Endothelial cell of umbilical vein (primary cell): ENCODE data around the gene KIAA2012. TPM values are rescaled to one million over a fixed set of nuclear protein-coding genes. Genes with fewer than 3 reads are reported as not detected.

ENCODE experiments used
- BruUV-seq: library from RNA; stranded (reverse); fragments of 400-500 nt; replicated peaks from 2 replicates; lab custom pipeline; 2021; lab: Mats Ljungman, UMichigan
- CTCF ChIA-PET: fragments of 300-600, 350-600 bp; sonication (Branson Sonifier 250); formaldehyde crosslinking; loops from one replicate; lab custom pipeline; 2021; ENCODE audit warnings: antibody characterized with exemption, inconsistent platforms; lab: Charles Lee
- POLR2A ChIA-PET: fragments of 300-600, 350-600 bp; sonication (Branson Sonifier 250); formaldehyde crosslinking; loops from one replicate; lab custom pipeline; 2021; ENCODE audit warnings: antibody characterized with exemption, inconsistent platforms; lab: Charles Lee
- DNase-seq: peaks from one replicate; pipeline ENCODE4 v3.0.0-alpha.2; 2011; ENCODE audit warnings: low read depth, low spot score
- FAIRE-seq: peaks from 2 replicates; lab custom pipeline; 2011; peaks lifted over from hg19 to GRCh38; lab: Jason Lieb, UNC
- H2AFZ ChIP-seq: 2 replicates; pipeline ENCODE4 v1.6.0; 2012; ENCODE audit warnings: low read depth, low read length, control low read depth, inconsistent platforms
- H3K27ac ChIP-seq: 2 replicates; pipeline ENCODE4 v1.5.1; 2011; ENCODE audit warnings: low read depth, mild to moderate bottlenecking, control low read depth, low read length, moderate library complexity; ENCODE audit not compliant: insufficient read depth
- H3K27me3 ChIP-seq, 2 experiments: 2 replicates each; pipeline versions ENCODE4 v1.6.0 to v1.6.1; 2011; ENCODE audit warnings: low read length in 2 of 2, mixed read lengths in 1 of 2; ENCODE audit not compliant: control insufficient read depth in 2 of 2, insufficient read depth in 2 of 2
- H3K36me3 ChIP-seq, 2 experiments: 2 replicates in 1 of 2; 3 replicates in 1 of 2; pipeline ENCODE4 v1.5.1; 2011; ENCODE audit warnings: low read length in 2 of 2, mild to moderate bottlenecking in 1 of 2, moderate library complexity in 1 of 2; ENCODE audit not compliant: control insufficient read depth in 2 of 2, insufficient read depth in 2 of 2; ENCODE audit errors: extremely low read depth in 1 of 2
- H3K4me1 ChIP-seq: 3 replicates; pipeline ENCODE4 v1.5.1; 2011; ENCODE audit warnings: mild to moderate bottlenecking, low read length; ENCODE audit not compliant: control insufficient read depth, insufficient read depth; ENCODE audit errors: extremely low read depth
- H3K4me2 ChIP-seq: 2 replicates; pipeline ENCODE4 v1.6.1; 2011; ENCODE audit warnings: low read length, control low read depth, mixed read lengths; ENCODE audit not compliant: insufficient read depth
- H3K4me3 ChIP-seq, 3 experiments: fragments of 200-600 bp in 1 of 3; sonication (generic), shearing (Covaris generic) in 1 of 3; replicated peaks in 1 of 3; 2 replicates each; pipeline ENCODE4 v1.5.1; 2011 to 2016; ENCODE audit warnings: control low read depth in 3 of 3, low read length in 3 of 3, mild to moderate bottlenecking in 2 of 3, inconsistent platforms in 1 of 3, low read depth in 1 of 3, moderate library complexity in 1 of 3; ENCODE audit not compliant: insufficient read depth in 1 of 3
- H3K79me2 ChIP-seq: 2 replicates; pipeline ENCODE4 v1.6.0; 2012; ENCODE audit warnings: low read length, inconsistent platforms; ENCODE audit not compliant: control insufficient read depth, insufficient read depth
- H3K9ac ChIP-seq: replicated peaks from 2 replicates; pipeline ENCODE3; 2011; ENCODE audit warnings: low read length, control low read depth; ENCODE audit not compliant: insufficient read depth; ENCODE audit errors: extremely low read depth
- H3K9me1 ChIP-seq: replicated peaks from 3 replicates; pipeline ENCODE4 v1.6.0; 2011; ENCODE audit warnings: mild to moderate bottlenecking, low read length; ENCODE audit not compliant: control insufficient read depth, insufficient read depth; ENCODE audit errors: extremely low read depth
- H3K9me3 ChIP-seq: replicated peaks from 2 replicates; pipeline ENCODE4 v1.5.1; 2012; ENCODE audit warnings: low read length, inconsistent platforms; ENCODE audit not compliant: control insufficient read depth, insufficient read depth
- H4K20me1 ChIP-seq: replicated peaks from 2 replicates; pipeline ENCODE3; 2011; ENCODE audit warnings: mild to moderate bottlenecking, low read length; ENCODE audit not compliant: control insufficient read depth, insufficient read depth; ENCODE audit errors: extremely low read depth
- CTCF ChIP-seq, 2 donors: IDR thresholded peaks; 1 replicate in 1 of 2; 2 replicates in 1 of 2; pipeline ENCODE4 v1.5.1; 2011; ENCODE audit warnings: low read length in 2 of 2, mild to moderate bottlenecking in 2 of 2, moderate library complexity in 2 of 2, control low read depth in 1 of 2, inconsistent platforms in 1 of 2, low read depth in 1 of 2; ENCODE audit not compliant: insufficient read depth in 1 of 2; ENCODE audit errors: extremely low read depth in 1 of 2
- EZH2 ChIP-seq: IDR thresholded peaks from 2 replicates; pipeline ENCODE4 v1.6.1; 2012; ENCODE audit warnings: borderline replicate concordance, low read depth, mild to moderate bottlenecking, moderate library complexity, low read length, inconsistent platforms; ENCODE audit not compliant: severe bottlenecking
- FOS ChIP-seq: IDR thresholded peaks from 2 replicates; pipeline ENCODE4 v1.6.1; 2011; ENCODE audit warnings: mild to moderate bottlenecking, low read length, moderate library complexity, borderline replicate concordance; ENCODE audit not compliant: insufficient read depth
- GATA2 ChIP-seq: IDR thresholded peaks from 2 replicates; pipeline ENCODE4 v1.7.0; 2011; ENCODE audit warnings: low read depth, mild to moderate bottlenecking, moderate library complexity, mixed read lengths, low read length; ENCODE audit not compliant: insufficient read length, insufficient read depth
- JUN ChIP-seq: IDR thresholded peaks from 2 replicates; pipeline ENCODE4 v1.6.1; 2011; ENCODE audit warnings: borderline replicate concordance, low read depth; ENCODE audit not compliant: insufficient read length, insufficient read depth
- MAX ChIP-seq: IDR thresholded peaks from 2 replicates; pipeline ENCODE4 v1.6.1; 2011; ENCODE audit not compliant: insufficient read depth, insufficient read length
- MYC ChIP-seq: IDR thresholded peaks from one replicate; pipeline ENCODE4 v1.6.1; 2011; ENCODE audit warnings: mild to moderate bottlenecking, low read depth, low read length
- POLR2A ChIP-seq: IDR thresholded peaks from 2 replicates; pipeline ENCODE4 v1.6.1; 2012; ENCODE audit warnings: low read depth, mild to moderate bottlenecking, control low read depth, low read length
- POLR2AphosphoS5 ChIP-seq: IDR thresholded peaks from 2 replicates; pipeline ENCODE4 v1.6.1; 2012; ENCODE audit warnings: low read depth, mild to moderate bottlenecking, control low read depth, low read length, moderate library complexity; ENCODE audit not compliant: insufficient read depth
- dilution Hi-C: fragments of 300-500 bp; cut with MboI; formaldehyde crosslinking; loops from one replicate; pipeline ENCODE4 v1.15.0; 2019; ENCODE audit warnings: low sequenced_read_pairs; ENCODE audit not compliant: extremely low pct_ligation_motif_present
- intact Hi-C: fragments of 100-400 bp; cut with micrococcal nuclease; formaldehyde crosslinking; loops from one replicate; pipeline ENCODE4 v1.10.0; 2022
- polyA plus RNA-seq, 4 experiments: library from polyadenylated mRNA; depleted of rRNA in 3 of 4; stranded (reverse) in 3 of 4; unstranded in 1 of 4; fragments of >200 nt; gene quantifications; 2 replicates each; pipeline versions ENCODE4 v1.2.1 to v1.2.3, GENCODE V29; 2011 to 2012; ENCODE audit warnings: missing spikeins in 1 of 4
- total RNA-seq: library from RNA; stranded (reverse); gene quantifications from 2 replicates; pipeline ENCODE4 v1.2.3, GENCODE V29; 2021

KIAA2012 gene
- total and polyA plus RNA-seq, 2 donors (not counting 3 experiments of a cell fraction or from before 2014, with no cell fraction given) = not detected

- Histone ChIP-seq H3K9me3 (no peaks in the 10 kb centered on the region), H3K79me2 (no peaks in the 10 kb centered on the region), H3K9ac (no peak overlapping the region), H2AFZ (no peak overlapping the region), H3K36me3 (no peaks in the 10 kb centered on the region), H3K27me3 (peaks cover 22 to 34% of the 10 kb centered on the region in 2 experiments), H4K20me1 (no peaks in the 10 kb centered on the region), H3K27ac (no peak overlapping the region), H3K4me1 (no peaks in the 10 kb centered on the region), H3K4me2 (no peak overlapping the region), H3K4me3 (no peak overlapping the region), H3K9me1 (no peaks in the 10 kb centered on the region)
- POLR2A ChIA-PET = no interaction called here
- TF ChIP-seq MAX = no peak
- no peak for TF ChIP-seq POLR2A
- TF ChIP-seq JUN = no peak
- TF ChIP-seq FOS = no peak
- TF ChIP-seq GATA2 = no peak
- no peak for TF ChIP-seq POLR2AphosphoS5
- TF ChIP-seq EZH2 = no peak
- no peak for TF ChIP-seq CTCF (IDR thresholded peaks at IDR 0.05; ENCODE audit: extremely low read depth in 1 of 2, insufficient read depth in 1 of 2, low read depth in 1 of 2, low read length in 2 of 2)
- no peak for TF ChIP-seq MYC
- FAIRE-seq = no peak
- intact Hi-C loops (no loop called here), dilution Hi-C loops (no loop called here)
- CTCF ChIA-PET = interaction anchor here (1.4 kb wide), 1 partner anchor 31 kb away, joined by 3 read pairs; no protein-coding TSS in a partner anchor
- BruUV-seq = no TSS peak
- DNase-seq = no peak
Observed at GRCh38 chr2:202148515-202149154, 75.6 kb downstream of the KIAA2012 start.
